Endothelial cell of umbilical vein (primary cell): Measurements from ENCODE around the gene PCDHGA1. TPM values are rescaled to one million over a fixed set of nuclear protein-coding genes. Genes with fewer than 3 reads are reported as not detected.

Experiments
- BruUV-seq: library from RNA; stranded (reverse); fragments of 400-500 nt; replicated peaks from 2 replicates; lab custom pipeline; 2021; lab: Mats Ljungman, UMichigan
- CTCF ChIA-PET: fragments of 300-600, 350-600 bp; sonication (Branson Sonifier 250); formaldehyde crosslinking; loops from one replicate; lab custom pipeline; 2021; ENCODE audit warnings: antibody characterized with exemption, inconsistent platforms; lab: Charles Lee
- POLR2A ChIA-PET: fragments of 300-600, 350-600 bp; sonication (Branson Sonifier 250); formaldehyde crosslinking; loops from one replicate; lab custom pipeline; 2021; ENCODE audit warnings: antibody characterized with exemption, inconsistent platforms; lab: Charles Lee
- DNase-seq: peaks from one replicate; pipeline ENCODE4 v3.0.0-alpha.2; 2011; ENCODE audit warnings: low read depth, low spot score
- FAIRE-seq: peaks from 2 replicates; lab custom pipeline; 2011; peaks lifted over from hg19 to GRCh38; lab: Jason Lieb, UNC
- H2AFZ ChIP-seq: 2 replicates; pipeline ENCODE4 v1.6.0; 2012; ENCODE audit warnings: low read depth, low read length, control low read depth, inconsistent platforms
- H3K27ac ChIP-seq: 2 replicates; pipeline ENCODE4 v1.5.1; 2011; ENCODE audit warnings: low read depth, mild to moderate bottlenecking, control low read depth, low read length, moderate library complexity; ENCODE audit not compliant: insufficient read depth
- H3K27me3 ChIP-seq, 2 experiments: 2 replicates each; pipeline versions ENCODE4 v1.6.0 to v1.6.1; 2011; ENCODE audit warnings: low read length in 2 of 2, mixed read lengths in 1 of 2; ENCODE audit not compliant: control insufficient read depth in 2 of 2, insufficient read depth in 2 of 2
- H3K36me3 ChIP-seq, 2 experiments: 2 replicates in 1 of 2; 3 replicates in 1 of 2; pipeline ENCODE4 v1.5.1; 2011; ENCODE audit warnings: low read length in 2 of 2, mild to moderate bottlenecking in 1 of 2, moderate library complexity in 1 of 2; ENCODE audit not compliant: control insufficient read depth in 2 of 2, insufficient read depth in 2 of 2; ENCODE audit errors: extremely low read depth in 1 of 2
- H3K4me1 ChIP-seq: 3 replicates; pipeline ENCODE4 v1.5.1; 2011; ENCODE audit warnings: mild to moderate bottlenecking, low read length; ENCODE audit not compliant: control insufficient read depth, insufficient read depth; ENCODE audit errors: extremely low read depth
- H3K4me2 ChIP-seq: 2 replicates; pipeline ENCODE4 v1.6.1; 2011; ENCODE audit warnings: low read length, control low read depth, mixed read lengths; ENCODE audit not compliant: insufficient read depth
- H3K4me3 ChIP-seq, 3 experiments: fragments of 200-600 bp in 1 of 3; sonication (generic), shearing (Covaris generic) in 1 of 3; replicated peaks in 1 of 3; 2 replicates each; pipeline ENCODE4 v1.5.1; 2011 to 2016; ENCODE audit warnings: control low read depth in 3 of 3, low read length in 3 of 3, mild to moderate bottlenecking in 2 of 3, inconsistent platforms in 1 of 3, low read depth in 1 of 3, moderate library complexity in 1 of 3; ENCODE audit not compliant: insufficient read depth in 1 of 3
- H3K79me2 ChIP-seq: 2 replicates; pipeline ENCODE4 v1.6.0; 2012; ENCODE audit warnings: low read length, inconsistent platforms; ENCODE audit not compliant: control insufficient read depth, insufficient read depth
- H3K9ac ChIP-seq: replicated peaks from 2 replicates; pipeline ENCODE3; 2011; ENCODE audit warnings: low read length, control low read depth; ENCODE audit not compliant: insufficient read depth; ENCODE audit errors: extremely low read depth
- H3K9me1 ChIP-seq: replicated peaks from 3 replicates; pipeline ENCODE4 v1.6.0; 2011; ENCODE audit warnings: mild to moderate bottlenecking, low read length; ENCODE audit not compliant: control insufficient read depth, insufficient read depth; ENCODE audit errors: extremely low read depth
- H3K9me3 ChIP-seq: replicated peaks from 2 replicates; pipeline ENCODE4 v1.5.1; 2012; ENCODE audit warnings: low read length, inconsistent platforms; ENCODE audit not compliant: control insufficient read depth, insufficient read depth
- H4K20me1 ChIP-seq: replicated peaks from 2 replicates; pipeline ENCODE3; 2011; ENCODE audit warnings: mild to moderate bottlenecking, low read length; ENCODE audit not compliant: control insufficient read depth, insufficient read depth; ENCODE audit errors: extremely low read depth
- EZH2 ChIP-seq: IDR thresholded peaks from 2 replicates; pipeline ENCODE4 v1.6.1; 2012; ENCODE audit warnings: borderline replicate concordance, low read depth, mild to moderate bottlenecking, moderate library complexity, low read length, inconsistent platforms; ENCODE audit not compliant: severe bottlenecking
- FOS ChIP-seq: IDR thresholded peaks from 2 replicates; pipeline ENCODE4 v1.6.1; 2011; ENCODE audit warnings: mild to moderate bottlenecking, low read length, moderate library complexity, borderline replicate concordance; ENCODE audit not compliant: insufficient read depth
- GATA2 ChIP-seq: IDR thresholded peaks from 2 replicates; pipeline ENCODE4 v1.7.0; 2011; ENCODE audit warnings: low read depth, mild to moderate bottlenecking, moderate library complexity, mixed read lengths, low read length; ENCODE audit not compliant: insufficient read length, insufficient read depth
- JUN ChIP-seq: IDR thresholded peaks from 2 replicates; pipeline ENCODE4 v1.6.1; 2011; ENCODE audit warnings: borderline replicate concordance, low read depth; ENCODE audit not compliant: insufficient read length, insufficient read depth
- MYC ChIP-seq: IDR thresholded peaks from one replicate; pipeline ENCODE4 v1.6.1; 2011; ENCODE audit warnings: mild to moderate bottlenecking, low read depth, low read length
- POLR2A ChIP-seq: IDR thresholded peaks from 2 replicates; pipeline ENCODE4 v1.6.1; 2012; ENCODE audit warnings: low read depth, mild to moderate bottlenecking, control low read depth, low read length
- POLR2AphosphoS5 ChIP-seq: IDR thresholded peaks from 2 replicates; pipeline ENCODE4 v1.6.1; 2012; ENCODE audit warnings: low read depth, mild to moderate bottlenecking, control low read depth, low read length, moderate library complexity; ENCODE audit not compliant: insufficient read depth
- dilution Hi-C: fragments of 300-500 bp; cut with MboI; formaldehyde crosslinking; loops from one replicate; pipeline ENCODE4 v1.15.0; 2019; ENCODE audit warnings: low sequenced_read_pairs; ENCODE audit not compliant: extremely low pct_ligation_motif_present
- intact Hi-C: fragments of 100-400 bp; cut with micrococcal nuclease; formaldehyde crosslinking; loops from one replicate; pipeline ENCODE4 v1.10.0; 2022
- polyA plus RNA-seq, 4 experiments: library from polyadenylated mRNA; depleted of rRNA in 3 of 4; stranded (reverse) in 3 of 4; unstranded in 1 of 4; fragments of >200 nt; gene quantifications; 2 replicates each; pipeline versions ENCODE4 v1.2.1 to v1.2.3, GENCODE V29; 2011 to 2012; ENCODE audit warnings: missing spikeins in 1 of 4
- total RNA-seq: library from RNA; stranded (reverse); gene quantifications from 2 replicates; pipeline ENCODE4 v1.2.3, GENCODE V29; 2021
- TF ChIP-seq, protein P1 (sequence below), 2 donors: IDR thresholded peaks; 1 replicate in 1 of 2; 2 replicates in 1 of 2; pipeline ENCODE4 v1.5.1; 2011; ENCODE audit warnings: low read length in 2 of 2, mild to moderate bottlenecking in 2 of 2, moderate library complexity in 2 of 2, control low read depth in 1 of 2, inconsistent platforms in 1 of 2, low read depth in 1 of 2; ENCODE audit not compliant: insufficient read depth in 1 of 2; ENCODE audit errors: extremely low read depth in 1 of 2
- TF ChIP-seq, protein P2 (sequence below): IDR thresholded peaks from 2 replicates; pipeline ENCODE4 v1.6.1; 2011; ENCODE audit not compliant: insufficient read depth, insufficient read length

The PCDHGA1 gene
- total and polyA plus RNA-seq, 2 donors (not counting 3 experiments of a cell fraction or from before 2014, with no cell fraction given) = 0.22 to 0.44 TPM

DNA sequence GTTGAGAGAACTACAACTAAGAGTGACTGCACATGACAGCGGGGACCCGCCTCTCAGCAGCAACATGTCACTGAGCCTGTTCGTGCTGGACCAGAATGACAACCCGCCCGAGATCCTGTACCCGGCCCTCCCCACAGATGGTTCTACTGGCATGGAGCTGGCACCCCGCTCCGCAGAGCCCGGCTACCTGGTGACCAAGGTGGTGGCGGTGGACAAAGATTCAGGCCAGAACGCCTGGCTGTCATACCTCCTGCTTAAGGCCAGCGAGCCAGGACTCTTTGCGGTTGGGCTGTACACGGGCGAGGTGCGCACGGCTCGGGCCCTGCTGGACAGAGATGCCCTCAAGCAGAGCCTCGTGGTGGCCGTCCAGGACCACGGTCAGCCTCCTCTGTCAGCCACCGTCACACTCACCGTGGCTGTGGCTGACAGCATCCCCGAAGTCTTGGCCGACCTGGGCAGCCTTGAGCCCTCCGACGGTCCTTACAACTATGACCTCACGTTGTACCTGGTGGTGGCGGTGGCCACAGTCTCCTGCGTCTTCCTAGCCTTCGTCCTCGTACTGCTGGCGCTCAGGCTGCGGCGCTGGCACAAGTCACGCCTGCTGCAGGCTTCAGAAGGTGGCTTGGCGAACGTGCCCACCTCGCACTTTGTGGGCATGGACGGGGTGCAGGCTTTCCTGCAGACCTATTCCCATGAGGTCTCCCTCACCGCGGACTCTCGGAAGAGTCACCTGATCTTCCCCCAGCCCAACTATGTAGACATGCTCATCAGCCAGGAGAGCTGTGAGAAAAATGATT, 54.4 kb downstream of the PCDHGA1 start:
- Histone ChIP-seq H3K9me3 (no peaks in the 10 kb centered on the region), H3K36me3 (no peaks in the 10 kb centered on the region), H2AFZ (no peak overlapping the region), H3K27me3 (peaks cover 36 to 66% of the 10 kb centered on the region in 2 experiments), H3K79me2 (no peaks in the 10 kb centered on the region), H3K9me1 (no peaks in the 10 kb centered on the region), H3K9ac (no peak overlapping the region), H3K4me1 (no peaks in the 10 kb centered on the region), H3K27ac (no peak overlapping the region), H4K20me1 (no peaks in the 10 kb centered on the region), H3K4me3 (no peak overlapping the region), H3K4me2 (no peak overlapping the region)
- intact Hi-C loops = no loop called here
- no peak for FAIRE-seq
- ChIA-PET POLR2A (no interaction called here), CTCF (no interaction called here)
- no peak for DNase-seq
- no peak for TF ChIP-seq JUN
- TF ChIP-seq, protein P1, sequence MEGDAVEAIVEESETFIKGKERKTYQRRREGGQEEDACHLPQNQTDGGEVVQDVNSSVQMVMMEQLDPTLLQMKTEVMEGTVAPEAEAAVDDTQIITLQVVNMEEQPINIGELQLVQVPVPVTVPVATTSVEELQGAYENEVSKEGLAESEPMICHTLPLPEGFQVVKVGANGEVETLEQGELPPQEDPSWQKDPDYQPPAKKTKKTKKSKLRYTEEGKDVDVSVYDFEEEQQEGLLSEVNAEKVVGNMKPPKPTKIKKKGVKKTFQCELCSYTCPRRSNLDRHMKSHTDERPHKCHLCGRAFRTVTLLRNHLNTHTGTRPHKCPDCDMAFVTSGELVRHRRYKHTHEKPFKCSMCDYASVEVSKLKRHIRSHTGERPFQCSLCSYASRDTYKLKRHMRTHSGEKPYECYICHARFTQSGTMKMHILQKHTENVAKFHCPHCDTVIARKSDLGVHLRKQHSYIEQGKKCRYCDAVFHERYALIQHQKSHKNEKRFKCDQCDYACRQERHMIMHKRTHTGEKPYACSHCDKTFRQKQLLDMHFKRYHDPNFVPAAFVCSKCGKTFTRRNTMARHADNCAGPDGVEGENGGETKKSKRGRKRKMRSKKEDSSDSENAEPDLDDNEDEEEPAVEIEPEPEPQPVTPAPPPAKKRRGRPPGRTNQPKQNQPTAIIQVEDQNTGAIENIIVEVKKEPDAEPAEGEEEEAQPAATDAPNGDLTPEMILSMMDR (IDR thresholded peaks at IDR 0.05; ENCODE audit: extremely low read depth in 1 of 2, insufficient read depth in 1 of 2, low read depth in 1 of 2, low read length in 2 of 2) = no peak
- no peak for TF ChIP-seq POLR2AphosphoS5
- no peak for TF ChIP-seq GATA2
- TF ChIP-seq MYC = no peak
- no peak for TF ChIP-seq FOS
- TF ChIP-seq POLR2A = no peak
- TF ChIP-seq, protein P2, sequence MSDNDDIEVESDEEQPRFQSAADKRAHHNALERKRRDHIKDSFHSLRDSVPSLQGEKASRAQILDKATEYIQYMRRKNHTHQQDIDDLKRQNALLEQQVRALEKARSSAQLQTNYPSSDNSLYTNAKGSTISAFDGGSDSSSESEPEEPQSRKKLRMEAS = no peak
- TF ChIP-seq EZH2 = no peak
- dilution Hi-C loops = no loop called here
- no TSS peak for BruUV-seq
